Activated CD4-positive, alpha-beta T cell treated with anti-CD3 and anti-CD28 coated beads for 36 hours (primary cell): ENCODE results near the gene SIGLEC5. TPM values are rescaled to one million over a fixed set of nuclear protein-coding genes. Genes with fewer than 3 reads are reported as not detected.
"Not testable (repeated sequence)": the region's sequence is repeated elsewhere in the genome, so short reads cannot be mapped to it uniquely, and the experiment has no call there.

ENCODE experiments used
- ATAC-seq: fragments of 200-7000 bp; cut with Tn5 transposase; one replicate; pipeline ENCODE4 v1.10.0; 2021; ENCODE audit warnings: mild to moderate bottlenecking, moderate library complexity
- CTCF ChIA-PET: fragments of 350-600 bp; sonication (Branson Sonifier 250); formaldehyde crosslinking; loops from one replicate; lab custom pipeline; 2021; ENCODE audit warnings: antibody characterized with exemption; lab: Charles Lee
- POLR2A ChIA-PET: fragments of 350-600 bp; sonication (Branson Sonifier 250); formaldehyde crosslinking; loops from one replicate; lab custom pipeline; 2021; ENCODE audit warnings: antibody characterized with exemption, inconsistent platforms; lab: Charles Lee
- DNase-seq: peaks from one replicate; pipeline ENCODE4 v3.0.0-alpha.2; 2020
- H3K27ac Mint-ChIP-seq: one replicate; pipeline ENCODE4 v1.8.0; 2021; ENCODE audit warnings: mixed read lengths
- H3K27me3 Mint-ChIP-seq: one replicate; pipeline ENCODE4 v1.8.0; 2021; ENCODE audit warnings: mixed read lengths
- H3K36me3 Mint-ChIP-seq: one replicate; pipeline ENCODE4 v1.8.0; 2021; ENCODE audit warnings: low read depth, mixed read lengths
- H3K4me1 Mint-ChIP-seq: one replicate; pipeline ENCODE4 v1.8.0; 2021; ENCODE audit warnings: mixed read lengths
- H3K4me3 Mint-ChIP-seq: one replicate; pipeline ENCODE4 v1.8.0; 2021; ENCODE audit warnings: mild to moderate bottlenecking, moderate library complexity, mixed read lengths
- H3K9me3 Mint-ChIP-seq: one replicate; pipeline ENCODE4 v1.8.0; 2021; ENCODE audit warnings: low read depth, mixed read lengths
- intact Hi-C, 2 experiments: fragments of 100-400 bp; cut with DNase I in 1 of 2; cut with micrococcal nuclease in 1 of 2; formaldehyde crosslinking; loops; one replicate each; pipeline versions ENCODE4 v1.14.2 to v1.15.1; 2022 to 2024; cut with DNase I, micrococcal nuclease
- total RNA-seq, 2 experiments: library from RNA; stranded (reverse); gene quantifications; one replicate each; pipeline ENCODE4 v1.2.3, GENCODE V29; 2021

Gene SIGLEC5
- total RNA-seq, 2 experiments from 2014 or later = not detected

GRCh38 chr19:51652266-51652665 lies 22.1 kb upstream of the SIGLEC5 start:
- intact Hi-C loops = no loop called here
- POLR2A ChIA-PET = no interaction called here
- CTCF ChIA-PET = interaction anchor here (0.6 to 1.6 kb wide), 3 partner anchors 9 to 311 kb away, joined by 3 to 8 read pairs (median 6); partner anchors contain the start of gene VSIG10L
- DNase-seq (no peak), ATAC-seq (no peak)
- Mint-ChIP-seq H3K4me1 (peaks cover 5% of the 10 kb centered on the region), H3K36me3 (no peaks in the 10 kb centered on the region), H3K27ac (no peak overlapping the region), H3K4me3 (no peak overlapping the region), H3K27me3 (peaks cover 28% of the 10 kb centered on the region), H3K9me3 (no peaks in the 10 kb centered on the region)

- ChIA-PET CTCF (interaction anchor here (0.6 to 1.6 kb wide), 3 partner anchors 10 to 492 kb away, joined by 3 to 8 read pairs (median 6); no protein-coding TSS in a partner anchor), POLR2A (no interaction called here)
- H3K4me1 Mint-ChIP-seq = no peaks in the 10 kb centered on the region
- H3K36me3 Mint-ChIP-seq = no peaks in the 10 kb centered on the region
- H3K27ac Mint-ChIP-seq = no peak overlapping the region
- H3K4me3 Mint-ChIP-seq = no peak overlapping the region
- H3K9me3 Mint-ChIP-seq = no peaks in the 10 kb centered on the region
- intact Hi-C loops = no loop called here
- peaks cover 26% of the 10 kb centered on the region for H3K27me3 Mint-ChIP-seq
- no peak for ATAC-seq
- DNase-seq = no peak
Measured at GRCh38 chr19:51651216-51651846, 21.1 kb upstream of the SIGLEC5 start.

- DNase-seq (no peak), ATAC-seq (no peak)
- POLR2A ChIA-PET = no interaction called here
- Mint-ChIP-seq H3K27me3 (peaks cover 30% of the 10 kb centered on the region), H3K4me3 (no peak overlapping the region), H3K4me1 (no peaks in the 10 kb centered on the region), H3K36me3 (no peaks in the 10 kb centered on the region), H3K9me3 (no peaks in the 10 kb centered on the region), H3K27ac (no peak overlapping the region)
- CTCF ChIA-PET = interaction anchor here (1.0 to 1.3 kb wide), 3 partner anchors 9 to 13 kb away, joined by 3 to 4 read pairs (median 3); no protein-coding TSS in a partner anchor
- intact Hi-C loops = no loop called here
Measured at GRCh38 chr19:51647318-51647717, 17.1 kb upstream of the SIGLEC5 start.

GRCh38 chr19:51646730-51647129 lies 16.5 kb upstream of the SIGLEC5 start, which contains the start of gene SIGLEC14:
Gene SIGLEC14, minus strand, starts transcription at chr19:51646825. Its CDS starts 66 bp downstream, at chr19:51646759.
- POLR2A ChIA-PET = not testable (repeated sequence)

GRCh38 chr19:51644636-51645271 lies 14.6 kb upstream of the SIGLEC5 start:
- no peaks in the 10 kb centered on the region for H3K36me3 Mint-ChIP-seq
- no peak for ATAC-seq
- H3K27me3 Mint-ChIP-seq = peaks cover 37% of the 10 kb centered on the region
- CTCF ChIA-PET = interaction anchor here (1.2 to 2.7 kb wide), 4 partner anchors 9 to 16 kb away, joined by 4 to 15 read pairs (median 8); no protein-coding TSS in a partner anchor
- intact Hi-C loops = no loop called here
- no peak for DNase-seq
- H3K27ac Mint-ChIP-seq = no peak overlapping the region
- no peak overlapping the region for H3K4me3 Mint-ChIP-seq
- no peaks in the 10 kb centered on the region for H3K9me3 Mint-ChIP-seq
- POLR2A ChIA-PET = no interaction called here
- H3K4me1 Mint-ChIP-seq = no peaks in the 10 kb centered on the region

More at GRCh38 chr19:51646730-51647129, 16.5 kb upstream of the SIGLEC5 start, which contains the start of gene SIGLEC14:
- peaks cover 29% of the 10 kb centered on the region for H3K27me3 Mint-ChIP-seq
- ATAC-seq, H3K4me1 Mint-ChIP-seq, H3K27ac Mint-ChIP-seq, H3K36me3 Mint-ChIP-seq, H3K9me3 Mint-ChIP-seq, intact Hi-C loops, H3K4me3 Mint-ChIP-seq, DNase-seq: not testable (repeated sequence)
- CTCF ChIA-PET = interaction anchor here (1.0 to 1.3 kb wide), 3 partner anchors 8 to 13 kb away, joined by 3 to 4 read pairs (median 3); no protein-coding TSS in a partner anchor

- ChIA-PET CTCF (interaction anchor here (0.6 to 1.6 kb wide), 3 partner anchors 8 to 169 kb away, joined by 4 to 6 read pairs (median 4); no protein-coding TSS in a partner anchor), POLR2A (no interaction called here)
- peaks cover 44% of the 10 kb centered on the region for H3K27me3 Mint-ChIP-seq
- no peak overlapping the region for H3K27ac Mint-ChIP-seq
- no peaks in the 10 kb centered on the region for H3K36me3 Mint-ChIP-seq
- DNase-seq (no peak), ATAC-seq (no peak)
- no peak overlapping the region for H3K4me3 Mint-ChIP-seq
- intact Hi-C loops = no loop called here
- no peaks in the 10 kb centered on the region for H3K9me3 Mint-ChIP-seq
- no peaks in the 10 kb centered on the region for H3K4me1 Mint-ChIP-seq
Measured at GRCh38 chr19:51641648-51642047, 11.4 kb upstream of the SIGLEC5 start.

GRCh38 chr19:51640386-51640785 lies 10.2 kb upstream of the SIGLEC5 start:
- Mint-ChIP-seq H3K9me3 (no peaks in the 10 kb centered on the region), H3K27me3 (peaks cover 44% of the 10 kb centered on the region), H3K27ac (no peak overlapping the region), H3K36me3 (no peaks in the 10 kb centered on the region), H3K4me3 (no peak overlapping the region), H3K4me1 (no peaks in the 10 kb centered on the region)
- intact Hi-C loops = no loop called here
- CTCF ChIA-PET = interaction anchor here (0.7 to 1.6 kb wide), 9 partner anchors 10 to 219 kb away, joined by 3 to 6 read pairs (median 4); no protein-coding TSS in a partner anchor
- POLR2A ChIA-PET = interaction anchor here (0.6 kb wide), 1 partner anchor 16 kb away, joined by 9 read pairs; no protein-coding TSS in a partner anchor
- ATAC-seq (no peak), DNase-seq (no peak)

GRCh38 chr19:51639916-51640315 lies 9.7 kb upstream of the SIGLEC5 start:
- peaks cover 40% of the 10 kb centered on the region for H3K27me3 Mint-ChIP-seq
- ChIA-PET CTCF (interaction anchor here (0.7 to 1.6 kb wide), 9 partner anchors 9 to 218 kb away, joined by 3 to 6 read pairs (median 4); no protein-coding TSS in a partner anchor), POLR2A (interaction anchor here (0.6 kb wide), 1 partner anchor 17 kb away, joined by 9 read pairs; no protein-coding TSS in a partner anchor)
- DNase-seq = no peak
- no peaks in the 10 kb centered on the region for H3K36me3 Mint-ChIP-seq
- no peak overlapping the region for H3K27ac Mint-ChIP-seq
- no peak for ATAC-seq
- no peaks in the 10 kb centered on the region for H3K4me1 Mint-ChIP-seq
- H3K4me3 Mint-ChIP-seq = no peak overlapping the region
- intact Hi-C loops = loop anchor here (5.0 kb wide), 3 partner anchors 38 to 218 kb away; no protein-coding TSS in a partner anchor
- H3K9me3 Mint-ChIP-seq = no peaks in the 10 kb centered on the region

GRCh38 chr19:51637362-51637978 lies 7.3 kb upstream of the SIGLEC5 start:
- Mint-ChIP-seq H3K9me3 (no peaks in the 10 kb centered on the region), H3K4me1 (no peaks in the 10 kb centered on the region), H3K27me3 (peaks cover 29% of the 10 kb centered on the region), H3K36me3 (no peaks in the 10 kb centered on the region), H3K4me3 (no peak overlapping the region), H3K27ac (no peak overlapping the region)
- no peak for DNase-seq
- ATAC-seq = no peak
- intact Hi-C loops = loop anchor here (1.0 to 5.0 kb wide), 4 partner anchors 35 to 215 kb away; no protein-coding TSS in a partner anchor
- ChIA-PET CTCF (interaction anchor here (0.7 to 3.9 kb wide), 15 partner anchors 11 to 230 kb away, joined by 3 to 28 read pairs (median 5); no protein-coding TSS in a partner anchor), POLR2A (no interaction called here)

GRCh38 chr19:51632126-51632525 lies 1.9 kb upstream of the SIGLEC5 start:
- CTCF ChIA-PET = interaction anchor here (1.2 kb wide), 1 partner anchor 234 kb away, joined by 3 read pairs; no protein-coding TSS in a partner anchor
- Mint-ChIP-seq H3K36me3 (no peaks in the 10 kb centered on the region), H3K9me3 (no peaks in the 10 kb centered on the region), H3K4me3 (no peak overlapping the region), H3K4me1 (no peaks in the 10 kb centered on the region), H3K27ac (no peak overlapping the region), H3K27me3 (peaks cover 17% of the 10 kb centered on the region)
- POLR2A ChIA-PET = no interaction called here
- DNase-seq = no peak
- intact Hi-C loops = no loop called here
- ATAC-seq = no peak
